GM21737 (cell line): Measurements from ENCODE around the gene USP20.

ENCODE experiments used
- ATAC-seq: cut with Tn5 transposase; IDR thresholded peaks from one replicate; pipeline ENCODE4 v1.9.1; 2021; ENCODE audit warnings: mild to moderate bottlenecking, moderate library complexity; ENCODE audit not compliant: unreplicated experiment

The USP20 gene

DNA sequence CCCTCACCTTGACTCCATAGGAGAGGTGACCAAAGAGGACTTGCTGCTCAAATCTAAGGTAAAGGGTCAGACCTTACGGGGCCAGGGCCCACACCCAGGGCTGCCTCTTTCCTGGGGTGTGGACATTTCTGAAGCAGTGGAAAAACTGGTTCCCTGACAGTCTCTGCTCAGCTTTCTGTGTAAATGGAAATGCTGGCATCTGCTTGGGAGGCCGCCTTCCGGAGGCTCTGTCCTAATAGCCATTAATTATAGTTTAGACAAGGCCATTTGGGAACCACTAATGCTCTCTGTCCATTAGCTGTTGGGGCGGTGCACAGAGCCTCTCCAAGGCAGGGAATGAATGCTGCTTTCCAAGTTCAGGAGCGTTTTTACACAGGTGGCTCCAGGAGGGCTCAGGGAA lies 17.3 kb downstream of the USP20 start:
- no peak for ATAC-seq

DNA sequence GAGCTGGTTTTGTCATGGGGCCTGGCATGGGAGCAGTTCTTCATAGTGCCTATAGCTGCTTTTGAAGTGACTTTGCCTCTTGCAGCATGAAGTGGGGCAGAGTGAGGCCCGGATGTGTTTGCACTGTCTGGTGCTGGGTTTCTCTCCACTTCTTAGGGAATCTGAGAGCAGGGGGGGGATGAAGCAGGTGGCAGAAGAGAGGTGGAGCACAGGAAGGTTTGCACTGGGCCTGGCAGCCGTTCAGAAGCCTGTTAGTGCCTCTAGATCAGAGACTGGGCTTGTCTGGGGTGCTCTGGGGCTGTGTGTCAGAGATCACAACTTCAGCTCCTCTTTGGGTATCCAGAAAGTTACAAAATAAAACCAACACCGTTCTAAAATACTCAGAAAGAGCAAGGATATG lies 18.4 kb downstream of the USP20 start:
- no peak for ATAC-seq

- ATAC-seq = no peak
Observed at GRCh38 chr9:129854588-129855110, 19.4 kb downstream of the USP20 start.

DNA sequence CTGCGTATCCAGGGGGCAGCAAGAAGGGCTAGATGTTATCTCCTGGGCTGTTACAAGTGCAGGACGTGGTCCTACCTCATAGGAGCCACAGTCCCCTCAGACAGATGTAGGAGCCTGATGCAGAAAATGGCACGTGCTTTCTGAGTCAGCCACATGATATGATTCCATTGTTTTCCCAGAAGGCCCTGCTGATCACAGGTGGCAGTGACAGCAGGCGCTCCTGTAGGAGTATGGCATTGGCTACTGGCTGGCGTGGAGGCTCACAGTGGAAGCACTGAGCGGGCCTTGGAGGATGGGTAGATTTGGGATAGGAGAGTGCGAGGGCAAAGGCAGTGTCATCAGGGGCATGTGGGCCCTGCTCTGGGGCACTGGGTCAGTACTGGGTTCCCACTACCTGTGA lies 21.9 kb downstream of the USP20 start:
- no peak for ATAC-seq

DNA sequence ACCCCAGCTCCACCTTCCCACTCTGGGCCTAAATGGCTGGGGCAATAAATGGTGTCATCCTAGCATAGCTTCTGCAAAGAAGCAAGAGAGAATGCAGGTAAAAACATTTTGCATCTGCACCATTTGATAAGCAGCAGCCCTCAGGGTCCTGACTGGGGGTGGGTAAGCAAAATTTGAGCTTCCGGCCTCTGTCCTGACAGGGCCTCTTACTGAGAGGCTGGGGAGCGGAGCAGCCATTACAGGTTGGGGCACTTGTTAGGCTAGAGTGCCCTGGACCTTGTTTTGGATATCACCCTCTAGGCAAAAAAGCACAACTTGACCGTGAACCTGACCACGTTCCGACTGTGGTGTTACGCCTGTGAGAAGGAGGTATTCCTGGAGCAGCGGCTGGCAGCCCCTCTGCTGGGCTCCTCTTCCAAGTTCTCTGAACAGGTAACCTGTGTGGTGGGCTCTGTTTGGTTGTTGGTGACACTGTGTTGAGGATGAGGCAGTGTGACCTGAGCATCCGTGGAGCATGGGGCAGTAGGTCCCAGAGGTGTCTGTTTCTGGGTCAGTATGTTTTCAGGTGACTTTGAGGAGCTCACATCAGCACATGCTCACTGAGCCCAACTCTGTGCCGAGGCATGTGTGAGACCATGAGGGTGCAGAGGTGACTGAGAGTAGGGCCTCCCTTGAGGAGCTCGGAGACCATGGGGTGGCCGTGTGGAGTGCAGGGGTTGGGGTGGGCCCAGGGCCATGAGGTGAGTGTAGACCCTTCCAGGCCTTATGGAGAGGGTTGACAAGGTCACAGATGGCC lies 23.1 kb downstream of the USP20 start:
- ATAC-seq = no peak

DNA sequence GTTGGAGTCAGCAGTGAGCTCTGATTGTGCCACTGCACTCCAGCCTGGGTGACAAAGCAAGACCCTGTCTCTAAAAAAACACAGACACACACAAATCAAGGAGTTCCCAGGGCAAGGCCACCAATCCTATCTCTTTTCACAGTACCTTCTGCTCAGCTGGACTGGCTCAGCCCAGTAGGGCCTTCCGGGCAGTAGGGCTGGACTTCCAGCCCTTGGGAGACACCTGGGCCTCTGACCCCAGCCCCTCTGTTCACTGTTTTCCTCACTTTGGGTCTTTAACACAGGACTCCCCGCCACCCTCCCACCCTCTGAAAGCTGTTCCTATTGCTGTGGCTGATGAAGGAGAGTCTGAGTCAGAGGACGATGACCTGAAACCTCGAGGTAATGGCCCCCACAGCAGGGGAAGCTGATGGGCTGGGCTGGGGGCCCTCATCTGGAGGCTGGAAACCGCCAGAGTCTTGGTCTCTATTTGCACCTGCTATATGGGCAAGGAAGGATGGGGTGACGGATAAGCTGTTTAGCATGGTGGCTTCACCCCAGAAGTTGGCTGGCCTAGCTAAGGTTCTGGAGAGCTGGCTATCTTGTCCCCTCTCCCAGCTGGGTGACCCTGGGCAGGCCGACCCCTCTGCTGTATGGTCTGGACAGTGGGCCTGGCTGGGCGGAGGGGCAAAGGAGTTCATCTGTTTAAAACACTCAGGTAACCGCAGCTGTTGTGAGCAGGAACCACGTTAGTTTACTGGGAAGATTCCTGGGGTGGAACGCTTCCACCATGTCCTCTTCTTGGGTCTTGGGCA lies 25.6 kb downstream of the USP20 start:
- ATAC-seq = no peak

- ATAC-seq = no peak
Observed at GRCh38 chr9:129861447-129861827, 26.2 kb downstream of the USP20 start.

- ATAC-seq = no peak
Observed at GRCh38 chr9:129863059-129863690, 27.9 kb downstream of the USP20 start.

DNA sequence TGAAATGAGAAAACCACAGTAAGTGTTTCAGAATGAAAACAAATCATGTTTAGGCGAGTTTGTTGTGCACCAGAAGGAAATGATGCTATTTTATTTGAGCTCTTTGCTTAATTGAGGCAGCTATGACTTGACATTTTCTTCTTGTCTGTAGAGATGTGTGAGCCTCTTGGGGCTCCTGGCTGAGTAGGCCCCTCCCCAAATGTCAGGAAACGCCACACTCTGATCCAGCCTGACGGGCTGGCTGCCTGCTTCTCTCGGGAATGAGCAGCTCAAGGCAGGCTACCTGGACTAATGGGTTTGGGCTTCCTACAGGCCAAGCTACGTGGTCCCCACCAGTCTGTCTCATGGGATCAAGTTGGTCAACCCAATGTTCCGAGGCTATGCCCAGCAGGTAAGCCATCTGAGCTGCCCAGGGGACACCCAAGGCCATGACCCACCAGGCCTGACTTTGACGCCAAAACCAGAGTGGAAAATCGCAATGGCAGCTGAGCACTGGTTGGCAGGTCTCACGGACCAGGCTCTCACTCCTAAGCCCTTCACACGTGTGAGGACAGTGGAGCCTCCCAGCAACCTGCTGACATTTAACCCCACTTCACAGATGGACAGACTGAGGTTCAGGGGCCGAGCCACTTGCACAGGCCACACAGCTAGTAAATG lies 29.9 kb downstream of the USP20 start:
- ATAC-seq = no peak

DNA sequence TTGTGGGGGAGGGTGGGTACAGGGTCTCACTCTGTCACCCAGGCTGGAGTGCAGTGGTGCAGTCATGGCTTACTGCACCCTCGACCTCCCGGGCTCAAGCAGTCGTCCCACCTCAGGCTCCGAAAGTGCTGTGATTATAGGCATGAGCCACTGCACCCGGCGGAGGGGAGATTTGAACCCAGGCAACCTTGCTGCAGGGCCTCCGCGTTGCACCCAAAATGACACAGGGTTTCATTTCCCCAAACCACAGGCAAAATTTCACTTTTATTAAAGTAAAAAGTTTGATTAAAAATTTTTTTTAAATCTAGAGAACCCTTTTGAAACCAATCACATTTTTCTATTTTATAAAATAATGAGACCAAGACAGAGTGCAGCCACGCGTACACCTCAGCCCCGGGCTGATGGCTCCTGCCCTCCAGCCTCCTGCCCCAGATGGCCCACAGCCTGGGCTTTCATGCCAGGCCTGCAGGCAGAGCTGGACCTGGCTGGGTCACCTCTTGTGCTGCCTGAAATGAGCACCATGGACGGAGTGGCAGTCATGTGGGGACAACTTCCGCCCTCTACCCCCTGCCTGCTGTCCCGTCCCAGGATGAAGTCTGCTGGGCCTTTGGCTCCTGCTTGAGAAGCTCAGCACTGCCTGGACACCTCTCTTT lies 30.5 kb downstream of the USP20 start:
- no peak for ATAC-seq

GRCh38 chr9:129866394-129867135 lies 31.3 kb downstream of the USP20 start:
- no peak for ATAC-seq

- no peak for ATAC-seq
Observed at GRCh38 chr9:129867136-129868022, 32.1 kb downstream of the USP20 start.

DNA sequence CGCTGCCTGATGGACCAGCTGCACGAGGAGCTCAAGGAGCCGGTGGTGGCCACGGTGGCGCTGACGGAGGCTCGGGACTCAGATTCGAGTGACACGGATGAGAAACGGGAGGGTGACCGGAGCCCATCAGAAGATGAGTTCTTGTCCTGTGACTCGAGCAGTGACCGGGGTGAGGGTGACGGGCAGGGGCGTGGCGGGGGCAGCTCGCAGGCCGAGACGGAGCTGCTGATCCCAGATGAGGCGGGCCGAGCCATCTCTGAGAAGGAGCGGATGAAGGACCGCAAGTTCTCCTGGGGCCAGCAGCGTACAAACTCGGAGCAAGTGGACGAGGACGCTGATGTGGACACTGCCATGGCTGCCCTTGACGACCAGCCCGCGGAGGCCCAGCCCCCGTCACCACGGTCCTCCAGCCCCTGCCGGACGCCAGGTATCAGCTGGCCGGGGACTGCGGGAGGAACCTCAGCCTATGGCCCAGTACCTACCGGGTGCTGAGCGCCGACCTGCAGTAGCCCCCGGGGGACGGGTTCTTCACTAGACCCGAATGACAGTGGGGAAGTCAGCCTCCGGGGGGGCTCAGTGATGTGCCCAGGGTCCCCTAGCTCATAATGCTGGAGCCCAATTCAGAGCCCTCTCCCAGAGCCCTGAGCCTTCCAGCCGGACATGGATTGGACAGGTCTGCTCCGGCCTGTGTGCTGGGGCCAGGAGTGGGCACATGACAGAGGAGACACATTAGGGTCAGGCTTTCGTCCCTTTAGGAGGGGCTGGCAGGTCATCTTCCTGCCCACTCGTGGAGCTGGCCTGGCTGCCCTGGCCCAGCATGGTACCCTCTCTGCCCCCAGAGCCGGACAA lies 33.0 kb downstream of the USP20 start:
- ATAC-seq = no peak

DNA sequence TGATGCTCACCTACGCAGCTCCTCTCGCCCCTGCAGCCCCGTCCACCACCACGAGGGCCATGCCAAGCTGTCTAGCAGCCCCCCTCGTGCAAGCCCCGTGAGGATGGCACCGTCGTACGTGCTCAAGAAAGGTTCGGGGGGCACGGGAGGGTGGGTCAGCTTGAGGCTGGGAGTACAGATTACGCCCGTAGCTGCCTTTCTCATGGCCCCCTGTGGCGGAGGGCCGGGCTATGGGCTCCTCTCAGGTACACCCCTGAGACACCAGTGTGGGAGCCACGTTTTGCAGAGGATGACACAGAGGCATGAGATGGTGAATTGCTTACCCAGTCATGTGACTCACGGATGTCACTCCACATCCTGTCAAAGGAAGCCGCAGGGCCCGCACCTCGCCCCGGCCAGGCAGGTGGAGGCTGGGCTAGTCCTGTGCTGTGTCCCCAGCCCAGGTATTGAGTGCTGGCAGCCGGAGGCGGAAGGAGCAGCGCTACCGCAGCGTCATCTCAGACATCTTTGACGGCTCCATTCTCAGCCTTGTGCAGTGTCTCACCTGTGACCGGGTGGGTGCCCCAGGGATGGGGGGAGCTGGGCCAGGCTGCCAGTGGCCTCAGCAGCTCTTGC lies 33.7 kb downstream of the USP20 start:
- no peak for ATAC-seq

- ATAC-seq = no peak
Observed at GRCh38 chr9:129869585-129870501, 34.6 kb downstream of the USP20 start.

DNA sequence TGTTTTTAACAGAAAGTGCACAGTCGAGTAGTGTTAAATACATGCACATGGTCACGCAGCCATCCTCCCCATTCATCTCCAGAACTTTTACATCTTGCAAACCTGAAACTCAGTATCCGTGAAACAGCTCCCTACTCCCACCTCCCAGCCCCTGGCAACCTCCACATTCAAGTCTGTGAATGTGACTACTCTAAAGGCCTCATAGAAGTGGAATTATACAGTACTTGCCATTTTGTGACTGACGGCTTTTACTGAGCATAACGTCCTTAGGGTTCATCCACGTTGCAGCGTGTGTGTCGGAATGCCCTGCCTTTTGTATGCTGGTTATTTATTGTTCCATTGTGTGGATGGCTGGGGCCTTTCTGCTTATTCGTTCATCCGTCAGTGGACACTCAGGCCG lies 35.8 kb downstream of the USP20 start:
- no peak for ATAC-seq
